Stimulated activated CD4-positive, alpha-beta T cell treated with anti-CD3 and anti-CD28 coated beads, Interleukin-1b, Interleukin-23, amount 100 ng/mL, for 48 hours (primary cell): ENCODE results near the gene GPT2.
A peak's percentile ranks its signal among the peaks of the same experiment; 100 is the strongest.

ENCODE experiments used
- DNase-seq: peaks from one replicate; pipeline ENCODE4 v3.0.0-alpha.2; 2020

Gene GPT2

GRCh38 chr16:46899443-46900143 is 15.4 kb downstream of the GPT2 start:
- no peak for DNase-seq

GRCh38 chr16:46900455-46901235 is 16.5 kb downstream of the GPT2 start:
- DNase-seq: no peak

- no peak for DNase-seq
Measured at GRCh38 chr16:46901709-46902108, 17.5 kb downstream of the GPT2 start.

- DNase-seq: no peak
Measured at GRCh38 chr16:46903255-46903905, 19.2 kb downstream of the GPT2 start.

- DNase-seq: no peak
Measured at GRCh38 chr16:46904471-46904870, 20.3 kb downstream of the GPT2 start.

GRCh38 chr16:46906360-46907060 is 22.3 kb downstream of the GPT2 start:
- DNase-seq: no peak

- no peak for DNase-seq
Measured at GRCh38 chr16:46907061-46907774, 23.1 kb downstream of the GPT2 start.

- peak; percentile 48 for DNase-seq
Measured at GRCh38 chr16:46908540-46909372, 24.6 kb downstream of the GPT2 start.

- no peak for DNase-seq
Measured at GRCh38 chr16:46911038-46911437, 26.9 kb downstream of the GPT2 start.

- DNase-seq: no peak
Measured at GRCh38 chr16:46911650-46912049, 27.5 kb downstream of the GPT2 start.

- DNase-seq: no peak
Measured at GRCh38 chr16:46914556-46915201, 30.5 kb downstream of the GPT2 start.

GRCh38 chr16:46915483-46916025 is 31.4 kb downstream of the GPT2 start:
- DNase-seq: no peak

GRCh38 chr16:46916980-46917379 is 32.8 kb downstream of the GPT2 start:
- DNase-seq: no peak

GRCh38 chr16:46918400-46918799 is 34.2 kb downstream of the GPT2 start:
- no peak for DNase-seq

- no peak for DNase-seq
Measured at GRCh38 chr16:46918905-46919792, 35.0 kb downstream of the GPT2 start.

GRCh38 chr16:46920402-46921068 is 36.4 kb downstream of the GPT2 start:
- DNase-seq: no peak

GRCh38 chr16:46922239-46922638 is 38.1 kb downstream of the GPT2 start:
- no peak for DNase-seq

- DNase-seq: no peak
Measured at GRCh38 chr16:46923513-46924295, 39.5 kb downstream of the GPT2 start.
